ENCODE measurements around the gene FAT1. TPM values are rescaled to one million over a fixed set of nuclear protein-coding genes. Genes with fewer than 3 reads are reported as not detected.

Gene FAT1
- total and polyA plus RNA-seq, 7 donors, result 12.6 to 146 (median 93.1) TPM

- WGBS, 2 donors, result 93 to 94% methylated on average over 5 of the region's 5 CpGs
- Histone ChIP-seq H3K4me1 (peaks cover 0 to 31% (median 17%) of the 10 kb centered on the region in 4 donors), H3K27me3 (no peaks in the 10 kb centered on the region), H3K27ac (peak overlapping the region in 3 of 4 donors; percentile 51 to 63 (median 60)), H3K9me3 (no peaks in the 10 kb centered on the region), H3K36me3 (no peaks in the 10 kb centered on the region), H3K4me3 (peak overlapping the region in 3 of 4 donors; percentile 1 to 43 (median 22))
- no peak for TF ChIP-seq CTCF (IDR thresholded peaks at IDR 0.05)
- no peak for TF ChIP-seq EP300 (IDR thresholded peaks at IDR 0.05)
- no peak for TF ChIP-seq POLR2AphosphoS5 (IDR thresholded peaks at IDR 0.05)
- no peak for TF ChIP-seq POLR2A (IDR thresholded peaks at IDR 0.05)
- DNase-seq, result no peak
- intact Hi-C loops (cut with DNase I), result no loop called here
Observed at GRCh38 chr4:186651181-186651603, 72.5 kb downstream of the FAT1 start.

- Histone ChIP-seq H3K27me3 (no peaks in the 10 kb centered on the region), H3K4me1 (peaks cover 0 to 30% (median 17%) of the 10 kb centered on the region in 4 donors), H3K9me3 (no peaks in the 10 kb centered on the region), H3K27ac (peak overlapping the region in 2 of 4 donors; percentile 45 to 51), H3K4me3 (no peak overlapping the region), H3K36me3 (no peaks in the 10 kb centered on the region)
- intact Hi-C loops (cut with DNase I), result no loop called here
- DNase-seq, result no peak
- WGBS, 2 donors, result 91 to 92% methylated on average over 3 of the region's 3 CpGs
- TF ChIP-seq CTCF (IDR thresholded peaks at IDR 0.05), result no peak
Observed at GRCh38 chr4:186650401-186651180, 73.1 kb downstream of the FAT1 start.

GRCh38 chr4:186647821-186648220 lies 75.8 kb downstream of the FAT1 start:
- Histone ChIP-seq H3K36me3 (no peaks in the 10 kb centered on the region), H3K4me3 (no peak overlapping the region), H3K27me3 (no peaks in the 10 kb centered on the region), H3K4me1 (peaks cover 0 to 43% (median 30%) of the 10 kb centered on the region in 4 donors), H3K27ac (no peak overlapping the region), H3K9me3 (no peaks in the 10 kb centered on the region)
- DNase-seq, result no peak
- WGBS, 2 donors, result 80 to 85% methylated on average over 4 of the region's 4 CpGs
- intact Hi-C loops (cut with DNase I), result no loop called here
- TF ChIP-seq CTCF (IDR thresholded peaks at IDR 0.05), result no peak
- TF ChIP-seq POLR2AphosphoS5 (IDR thresholded peaks at IDR 0.05), result no peak
- TF ChIP-seq POLR2A (IDR thresholded peaks at IDR 0.05), result no peak
- TF ChIP-seq EP300 (IDR thresholded peaks at IDR 0.05), result no peak

- DNase-seq, result no peak
- H3K4me1 ChIP-seq, result peaks cover 0 to 18% (median 15%) of the 10 kb centered on the region in 4 donors
- TF ChIP-seq POLR2A (IDR thresholded peaks at IDR 0.05) (no peak), CTCF (IDR thresholded peaks at IDR 0.05) (no peak), EP300 (IDR thresholded peaks at IDR 0.05) (no peak), POLR2AphosphoS5 (IDR thresholded peaks at IDR 0.05) (peak in 2 of 4 donors; percentile 37 to 48)
Observed at GRCh38 chr4:186644737-186645261, 78.9 kb downstream of the FAT1 start.

More at GRCh38 chr4:186644737-186645261, 78.9 kb downstream of the FAT1 start:
- Histone ChIP-seq H3K9me3 (no peaks in the 10 kb centered on the region), H3K36me3 (no peaks in the 10 kb centered on the region), H3K27ac (peak overlapping the region in 1 of 4 donors; percentile 40), H3K4me3 (no peak overlapping the region), H3K27me3 (no peaks in the 10 kb centered on the region)
- intact Hi-C loops (cut with DNase I), result no loop called here
- WGBS, 2 donors, result 71 to 83% methylated on average over 9 of the region's 9 CpGs

Data from sigmoid colon (tissue), 7 donors.